Adrenal gland (tissue), 12 donors: ENCODE data around the gene EFEMP2. TPM values are rescaled to one million over a fixed set of nuclear protein-coding genes. Genes with fewer than 3 reads are reported as not detected.

Experiments
- DNase-seq, 7 donors: peaks; one replicate each; pipeline ENCODE4 v3.0.0-alpha.2; 2019 to 2020
- H3K27ac ChIP-seq, 5 donors: fragments of 200-600 bp; sonication (generic) in 4 of 5; 1 replicate in 3 of 5; 2 replicates in 2 of 5; pipeline versions ENCODE4 v1.5.1 to v1.8.0; 2016 to 2020; ENCODE audit warnings: mild to moderate bottlenecking in 1 of 5
- H3K27me3 ChIP-seq: fragments of 200-600 bp; 2 replicates; pipeline ENCODE4 v1.8.0; 2021
- H3K36me3 ChIP-seq, 2 donors: fragments of 200-600 bp; replicated peaks in 1 of 2; 1 replicate in 1 of 2; 2 replicates in 1 of 2; pipeline versions ENCODE4 v1.5.1 to v1.8.0; 2018 to 2022
- H3K4me1 ChIP-seq, 2 donors: fragments of 200-600 bp; replicated peaks in 1 of 2; 1 replicate in 1 of 2; 2 replicates in 1 of 2; pipeline versions ENCODE4 v1.5.1 to v1.8.0; 2018 to 2021
- H3K4me3 ChIP-seq, 4 donors: fragments of 200-600 bp; sonication (generic) in 3 of 4; one replicate each; pipeline ENCODE4 v1.5.1; 2016 to 2018
- H3K9me3 ChIP-seq, 3 donors: fragments of 200-600 bp; sonication (generic) in 1 of 3; replicated peaks in 1 of 3; 1 replicate in 2 of 3; 2 replicates in 1 of 3; pipeline versions ENCODE4 v1.5.1 to v1.8.0; 2016 to 2021
- CTCF ChIP-seq, 6 experiments: fragments of 450-650 bp in 4 of 6; fragments of 200-600 bp in 2 of 6; sonication (generic) in 1 of 6; IDR thresholded peaks; 1 replicate in 5 of 6; 2 replicates in 1 of 6; pipeline versions ENCODE4 v1.5.1 to v1.8.0; 2016 to 2021; ENCODE audit warnings: antibody characterized with exemption in 6 of 6, mild to moderate bottlenecking in 2 of 6, moderate library complexity in 1 of 6
- POLR2A ChIP-seq, 2 donors: fragments of 450-650 bp; IDR thresholded peaks; one replicate each; pipeline ENCODE4 v1.6.1; 2017; ENCODE audit warnings: antibody characterized with exemption in 2 of 2, mild to moderate bottlenecking in 2 of 2, moderate library complexity in 1 of 2
- WGBS, 4 donors: extraction: QIAGEN DNeasy Blood & Tissue Kit in 2 of 4; methylation state at CpG; one replicate each; pipeline versions ENCODE4 v1.1.5 to v1.1.7; 2013 to 2017; 5-methylcytosine and 5-hydroxymethylcytosine counted together
- intact Hi-C, 2 donors: fragments of 100-400 bp; cut with DNase I; formaldehyde crosslinking; loops; one replicate each; pipeline versions ENCODE4 v1.14.1 to v1.15.0; 2022 to 2023
- polyA plus RNA-seq, 3 donors: library from polyadenylated mRNA; stranded (reverse); fragments of 200-250 nt in 2 of 3; fragments of 350-450 nt in 1 of 3; fragmentation: Illumina TruSeq in 1 of 3; extraction: RNeasy Lipid Tissue Mini Kit (QIAGEN cat#74804) in 1 of 3; gene quantifications; one replicate each; pipeline ENCODE4 v1.2.3, GENCODE V29; 2013 to 2014
- total RNA-seq, 9 donors: library from RNA; depleted of rRNA in 4 of 9; stranded (reverse); fragments of >200 nt in 4 of 9; fragments of 120-200 nt in 1 of 9; fragmentation: NEBNext Ultra II Directional in 1 of 9; extraction: Animal tissue kit (Norgen Biotek cat#: 25700) in 1 of 9; gene quantifications; one replicate each; pipeline versions ENCODE4 v1.1.0 to v1.2.4, GENCODE V29; 2013 to 2023
- donor health status: healthy with polysubstance abuse.
- donor health status: Bipolar disorder and iron deficiency.
- donor health status: DM: yes; HTN: yes; CAD: no.
- donor health status: DM: no; HTN: no; CAD: no.
- donor health status: DM: no; HTN: no; CAD: no.
- donor health status: DM: yes; HTN: yes; CAD: no.

EFEMP2 gene
- total and polyA plus RNA-seq, 12 donors: 20.3 to 156 (median 63.6) TPM

GRCh38 chr11:65857853-65858680, 14.5 kb downstream of the EFEMP2 start, which contains the start of gene CFL1:
Gene CFL1 (minus strand): TSS chr11:65858180. CDS start chr11:65858099, 81 bp downstream.
- peak; percentile 97 to 99 (median 98) for DNase-seq
- intact Hi-C loops: no loop called here

DNA sequence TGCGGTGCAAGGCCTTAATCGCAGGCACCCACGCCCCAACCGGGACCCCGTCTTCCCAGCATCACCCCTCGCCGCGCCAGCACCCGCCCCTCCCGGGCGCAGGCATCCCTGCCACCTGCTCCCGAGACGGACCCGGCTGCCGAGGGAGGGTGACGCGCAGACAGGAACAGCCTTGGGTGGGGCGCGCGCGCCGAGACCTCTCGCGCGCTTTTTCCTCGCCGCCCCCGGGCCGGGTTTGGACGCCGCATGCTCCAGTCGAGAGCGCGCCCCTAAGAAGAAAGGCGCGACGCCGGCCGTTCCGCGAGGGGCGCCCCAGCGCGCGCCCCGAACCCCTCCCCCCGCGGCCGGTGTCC, 15.1 kb downstream of the EFEMP2 start:
- H3K36me3 ChIP-seq: peaks cover 0 to 41% of the 10 kb centered on the region in 2 donors
- no peaks in the 10 kb centered on the region for H3K27me3 ChIP-seq
- intact Hi-C loops: no loop called here
- TF ChIP-seq POLR2A (IDR thresholded peaks at IDR 0.05): no peak
- TF ChIP-seq CTCF (IDR thresholded peaks at IDR 0.05): peak in 1 of 6 experiments; percentile 0
- H3K27ac ChIP-seq: peak overlapping the region; percentile 84 to 99 (median 90)
- peak in 4 of 7 donors; percentile 52 to 70 (median 57) for DNase-seq
- WGBS, 4 donors: 0 to 10% (median 0%) methylated on average over 2 to 49 of the region's 49 CpGs; no CpG with 5 or more reads in 1 of the 4 donors
- H3K9me3 ChIP-seq: no peaks in the 10 kb centered on the region
- H3K4me1 ChIP-seq: peaks cover 21 to 34% of the 10 kb centered on the region in 2 donors
- H3K4me3 ChIP-seq: peak overlapping the region; percentile 86 to 100 (median 94)

More at GRCh38 chr11:65857853-65858680, 14.5 kb downstream of the EFEMP2 start, which contains the start of gene CFL1:
- peak within 1 kb of the TSS; percentile 86 to 100 (median 94) for H3K4me3 ChIP-seq
- H3K4me1 ChIP-seq: peaks cover 21 to 34% of the 10 kb centered on the region in 2 donors
- WGBS, 4 donors: 0 to 1% (median 0%) methylated on average over 26 to 92 of the region's 92 CpGs
- peaks cover 0 to 41% of the 10 kb centered on the region in 2 donors for H3K36me3 ChIP-seq
- peak within 1 kb of the TSS; percentile 88 to 99 (median 95) for H3K27ac ChIP-seq
- H3K27me3 ChIP-seq: no peaks in the 10 kb centered on the region
- TF ChIP-seq POLR2A (IDR thresholded peaks at IDR 0.05): peak; percentile 99
- TF ChIP-seq CTCF (IDR thresholded peaks at IDR 0.05): peak in 1 of 6 experiments; percentile 8
- H3K9me3 ChIP-seq: no peaks in the 10 kb centered on the region

GRCh38 chr11:65856689-65857499, 15.7 kb downstream of the EFEMP2 start:
- intact Hi-C loops: no loop called here
- Histone ChIP-seq H3K9me3 (no peaks in the 10 kb centered on the region), H3K4me3 (peak overlapping the region; percentile 86 to 100 (median 94)), H3K27me3 (no peaks in the 10 kb centered on the region), H3K36me3 (peaks cover 0 to 41% of the 10 kb centered on the region in 2 donors), H3K4me1 (peaks cover 21 to 34% of the 10 kb centered on the region in 2 donors), H3K27ac (peak overlapping the region; percentile 84 to 99 (median 90))
- TF ChIP-seq CTCF (IDR thresholded peaks at IDR 0.05) (no peak), POLR2A (IDR thresholded peaks at IDR 0.05) (peak; percentile 59 to 69)
- peak; percentile 81 to 92 (median 88) for DNase-seq
- 1 to 8% (median 4%) methylated on average over 9 to 57 of the region's 57 CpGs for WGBS, 4 donors

DNA sequence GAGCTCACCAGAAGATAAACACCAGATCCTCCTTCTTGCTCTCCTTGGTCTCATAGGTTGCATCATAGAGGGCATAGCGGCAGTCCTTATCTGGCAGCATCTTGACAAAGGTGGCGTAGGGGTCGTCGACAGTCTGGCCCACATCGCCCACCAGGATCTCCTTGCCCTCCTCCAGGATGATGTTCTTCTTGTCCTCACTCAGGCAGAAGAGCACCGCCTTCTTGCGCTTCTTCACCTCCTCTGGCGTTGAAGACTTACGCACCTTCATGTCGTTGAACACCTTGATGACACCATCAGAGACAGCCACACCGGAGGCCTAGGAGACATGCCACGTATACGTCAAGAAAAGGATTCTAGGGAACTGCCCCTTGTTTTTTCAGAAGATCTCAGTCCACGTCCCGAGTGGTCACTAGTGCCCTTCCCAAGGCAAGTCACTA, 16.7 kb downstream of the EFEMP2 start:
- 85 to 90% (median 88%) methylated on average over 15 of the region's 15 CpGs for WGBS, 4 donors
- intact Hi-C loops: no loop called here
- TF ChIP-seq CTCF (IDR thresholded peaks at IDR 0.05): no peak
- TF ChIP-seq POLR2A (IDR thresholded peaks at IDR 0.05): no peak
- peaks cover 0 to 46% of the 10 kb centered on the region in 2 donors for H3K36me3 ChIP-seq
- no peaks in the 10 kb centered on the region for H3K9me3 ChIP-seq
- H3K4me3 ChIP-seq: peak overlapping the region in 1 of 4 donors; percentile 100
- peak in 5 of 7 donors; percentile 7 to 33 (median 23) for DNase-seq
- no peaks in the 10 kb centered on the region for H3K27me3 ChIP-seq
- peak overlapping the region in 1 of 5 donors; percentile 99 for H3K27ac ChIP-seq
- H3K4me1 ChIP-seq: peaks cover 14 to 24% of the 10 kb centered on the region in 2 donors
